IPS-18c (cell line): Measurements from ENCODE around the gene PLS3.
A peak's percentile ranks its signal among the peaks of the same experiment; 100 is the strongest.
"Not testable (repeated sequence)": the region's sequence is repeated elsewhere in the genome, so short reads cannot be mapped to it uniquely, and the experiment has no call there.

Experiments
- H3K4me3 ChIP-seq: 2 replicates; pipeline ENCODE4 v1.7.0; 2013; ENCODE audit warnings: low read depth, mild to moderate bottlenecking, low read length, moderate library complexity; ENCODE audit not compliant: insufficient read depth
- H3K9me3 ChIP-seq: one replicate; pipeline ENCODE4 v1.6.1; 2013; ENCODE audit warnings: mild to moderate bottlenecking, low read length, moderate library complexity; ENCODE audit not compliant: control insufficient read depth, insufficient read depth

PLS3 gene

DNA sequence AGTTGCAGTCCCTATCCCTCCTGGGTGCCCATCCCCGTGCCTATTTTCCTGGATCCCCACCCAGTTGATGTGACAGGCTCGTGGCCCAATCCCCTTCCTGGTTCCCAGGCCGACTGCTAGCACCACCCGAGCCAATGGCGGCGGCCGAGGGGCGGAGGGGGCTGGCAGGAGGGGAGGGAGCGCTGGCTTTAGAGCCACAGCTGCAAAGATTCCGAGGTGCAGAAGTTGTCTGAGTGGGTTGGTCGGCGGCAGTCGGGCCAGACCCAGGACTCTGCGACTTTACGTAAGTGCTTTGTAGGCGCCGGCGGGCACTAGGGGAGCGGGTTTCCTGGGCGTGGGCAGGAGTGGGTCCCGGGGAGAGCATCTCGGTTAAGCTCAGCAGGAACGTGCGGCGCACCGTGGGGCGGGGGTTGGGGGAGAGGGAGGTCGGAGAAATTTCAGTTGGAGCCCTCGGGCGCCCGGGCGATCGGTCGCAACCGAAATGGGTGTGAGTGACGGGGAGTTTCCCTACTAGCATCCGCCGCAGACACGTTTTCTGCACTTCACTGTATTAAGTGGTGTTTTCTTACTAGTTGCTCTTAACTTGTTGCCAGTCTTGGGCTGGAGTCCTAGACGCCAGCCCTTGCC is at the start of gene PLS3:
PLS3 (plus strand) TSS at position 197 of the 627 bp plus-strand sequence. CDS start 49,077 bp downstream, outside the sequence.
- Histone ChIP-seq H3K9me3 (no peaks in the 10 kb centered on the region), H3K4me3 (peak within 1 kb of the TSS; percentile 64)

DNA sequence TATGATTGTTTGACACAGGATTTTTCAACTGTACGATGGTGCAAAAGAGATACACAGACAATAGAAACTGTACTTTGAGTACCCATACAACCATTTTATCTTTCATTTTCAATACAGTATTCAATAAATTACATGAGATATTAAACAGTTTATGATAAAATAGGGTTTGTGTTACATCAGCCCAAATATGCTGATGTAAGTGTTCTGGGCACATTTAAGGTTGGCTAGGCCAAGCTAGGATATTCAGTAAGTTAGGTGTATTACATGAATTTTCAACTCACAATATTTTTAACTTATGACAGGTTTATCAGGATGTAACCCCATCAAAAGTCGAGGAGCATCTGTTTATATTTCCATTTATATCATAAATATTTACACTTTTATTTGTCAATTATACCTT is 42.9 kb upstream of the PLS3 start:
- H3K9me3 ChIP-seq = no peaks in the 10 kb centered on the region
- H3K4me3 ChIP-seq = no peak overlapping the region

DNA sequence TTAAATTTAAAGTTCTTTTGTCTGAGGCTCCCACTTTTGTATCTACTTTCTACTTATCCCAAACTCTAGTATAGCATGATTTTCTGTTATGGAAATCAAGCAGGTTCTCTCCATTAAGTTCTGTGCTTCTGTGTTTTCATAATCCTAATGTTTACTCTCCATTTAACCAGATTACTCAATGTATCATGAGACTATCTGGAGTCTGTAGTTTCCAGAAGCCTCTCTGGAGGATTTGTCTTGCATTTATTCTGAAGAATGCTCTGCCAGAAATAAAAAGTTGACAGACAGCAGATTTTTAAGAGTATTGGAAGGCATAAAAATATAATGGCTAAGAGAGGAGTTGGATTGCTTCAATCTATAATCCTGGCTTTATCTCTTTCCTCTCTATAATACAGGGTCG is 39.2 kb upstream of the PLS3 start:
- no peaks in the 10 kb centered on the region for H3K9me3 ChIP-seq
- no peak overlapping the region for H3K4me3 ChIP-seq

GRCh38 chrX:115522952-115523351 is 38.0 kb upstream of the PLS3 start:
- Histone ChIP-seq H3K9me3 (no peaks in the 10 kb centered on the region), H3K4me3 (no peak overlapping the region)

DNA sequence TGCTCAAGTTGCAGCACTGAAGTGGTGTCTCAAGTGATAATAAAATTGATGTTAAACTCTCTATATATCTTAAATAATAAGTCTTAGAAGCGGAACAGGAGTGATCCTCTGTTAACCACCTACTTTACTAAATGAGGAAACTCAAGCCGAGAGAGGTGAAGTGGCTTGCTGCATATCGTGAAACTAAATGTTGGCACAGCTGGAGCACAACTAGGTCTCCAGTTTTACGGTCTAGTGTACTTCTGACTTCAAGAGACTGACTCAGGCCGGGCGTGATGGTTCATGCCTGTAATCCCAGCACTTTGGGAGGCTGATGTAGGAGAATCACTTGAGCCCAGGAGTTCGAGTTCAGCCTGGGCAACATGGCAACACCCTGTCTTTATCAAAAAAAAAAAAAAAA is 35.5 kb upstream of the PLS3 start:
- Histone ChIP-seq H3K4me3 (no peak overlapping the region), H3K9me3 (no peaks in the 10 kb centered on the region)

GRCh38 chrX:115531818-115532403 is 29.1 kb upstream of the PLS3 start:
- Histone ChIP-seq H3K4me3 (no peak overlapping the region), H3K9me3 (no peaks in the 10 kb centered on the region)

DNA sequence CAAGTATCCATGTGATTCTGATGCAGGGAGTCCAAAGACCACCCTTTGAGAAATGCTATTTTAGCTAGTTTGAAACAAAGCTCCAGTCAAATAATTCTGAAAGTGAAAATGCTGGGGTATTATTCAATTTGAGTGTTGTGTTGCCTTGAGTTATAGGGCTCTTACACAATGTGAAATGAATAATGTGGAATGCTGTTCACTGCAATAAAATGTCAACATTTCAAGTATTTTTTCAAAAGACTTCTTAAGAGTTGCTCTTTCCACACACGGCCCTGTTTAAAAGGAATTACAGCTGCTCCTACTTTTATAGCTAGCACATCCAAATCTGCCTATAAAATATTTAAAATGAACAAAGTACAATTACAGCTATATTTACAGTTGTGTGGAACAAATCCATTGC is 27.5 kb upstream of the PLS3 start:
- Histone ChIP-seq H3K9me3 (no peaks in the 10 kb centered on the region), H3K4me3 (no peak overlapping the region)

DNA sequence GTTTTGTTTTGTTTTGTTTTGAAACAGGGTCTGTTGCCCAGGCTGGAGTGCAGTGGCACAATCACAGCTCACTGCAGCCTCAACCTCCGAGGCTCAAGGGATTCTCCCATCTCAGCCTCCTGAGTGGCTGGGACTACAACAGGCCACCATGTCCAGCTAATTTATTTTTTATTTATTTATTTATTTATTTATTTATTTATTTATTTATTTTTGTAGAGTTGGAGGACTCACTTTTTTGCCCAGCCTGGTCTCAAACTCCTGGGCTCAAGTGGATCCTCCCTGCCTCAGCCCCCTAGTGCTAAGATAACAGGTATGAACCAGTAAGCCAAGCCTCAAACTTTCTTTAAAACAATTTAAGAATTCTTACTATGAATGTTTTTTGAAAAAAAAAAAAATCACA is 26.6 kb upstream of the PLS3 start:
- Histone ChIP-seq H3K9me3 (no peaks in the 10 kb centered on the region), H3K4me3 (no peak overlapping the region)

DNA sequence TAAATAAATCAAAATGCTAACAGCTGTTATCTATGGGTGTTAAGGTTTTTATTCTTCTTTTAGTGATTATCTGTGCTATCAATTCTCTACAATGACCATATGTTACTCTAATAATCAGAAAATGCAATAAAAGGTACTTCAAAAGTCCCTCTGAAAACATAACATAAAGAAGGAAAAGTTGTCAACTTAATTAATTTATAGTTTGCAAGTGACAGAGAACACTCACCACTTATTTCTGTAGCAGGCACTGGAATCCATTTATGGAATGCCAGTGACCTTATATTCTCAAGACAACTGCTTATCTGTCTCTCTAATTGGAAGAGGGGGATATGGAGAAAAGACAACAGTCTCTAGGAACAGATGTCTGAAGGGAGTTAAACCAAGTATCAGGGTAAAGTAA is 25.6 kb upstream of the PLS3 start:
- H3K4me3 ChIP-seq = no peak overlapping the region
- H3K9me3 ChIP-seq = no peaks in the 10 kb centered on the region

- Histone ChIP-seq H3K4me3 (no peak overlapping the region), H3K9me3 (no peaks in the 10 kb centered on the region)
Observed at GRCh38 chrX:115535844-115536243, 25.1 kb upstream of the PLS3 start.

GRCh38 chrX:115539841-115540240 is 21.1 kb upstream of the PLS3 start:
- Histone ChIP-seq H3K4me3 (no peak overlapping the region), H3K9me3 (no peaks in the 10 kb centered on the region)

DNA sequence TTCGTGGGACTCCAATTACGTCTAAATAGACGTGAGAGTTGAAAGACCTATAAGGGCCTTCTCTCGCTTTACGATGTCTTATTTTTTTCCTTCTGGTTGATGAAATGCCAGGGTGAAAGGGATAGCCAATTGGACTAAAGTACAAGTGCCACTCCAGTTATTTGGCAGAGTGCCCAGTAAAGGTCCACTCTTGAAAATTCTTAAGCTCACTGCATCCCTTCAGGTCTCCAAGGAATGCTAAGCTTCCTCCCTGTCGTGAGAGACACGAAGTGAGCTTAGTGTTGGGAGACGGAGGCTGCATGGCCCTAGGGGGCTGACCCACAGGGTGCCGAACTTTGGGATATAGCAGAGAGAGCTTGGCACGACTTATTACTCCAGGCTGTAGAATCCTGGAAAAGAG is 19.9 kb upstream of the PLS3 start:
- not testable (repeated sequence) for H3K4me3 ChIP-seq, H3K9me3 ChIP-seq

- no peak overlapping the region for H3K4me3 ChIP-seq
- no peaks in the 10 kb centered on the region for H3K9me3 ChIP-seq
Observed at GRCh38 chrX:115547448-115547847, 13.5 kb upstream of the PLS3 start.

GRCh38 chrX:115549008-115549407 is 12.0 kb upstream of the PLS3 start:
- Histone ChIP-seq H3K4me3 (no peak overlapping the region), H3K9me3 (no peaks in the 10 kb centered on the region)

DNA sequence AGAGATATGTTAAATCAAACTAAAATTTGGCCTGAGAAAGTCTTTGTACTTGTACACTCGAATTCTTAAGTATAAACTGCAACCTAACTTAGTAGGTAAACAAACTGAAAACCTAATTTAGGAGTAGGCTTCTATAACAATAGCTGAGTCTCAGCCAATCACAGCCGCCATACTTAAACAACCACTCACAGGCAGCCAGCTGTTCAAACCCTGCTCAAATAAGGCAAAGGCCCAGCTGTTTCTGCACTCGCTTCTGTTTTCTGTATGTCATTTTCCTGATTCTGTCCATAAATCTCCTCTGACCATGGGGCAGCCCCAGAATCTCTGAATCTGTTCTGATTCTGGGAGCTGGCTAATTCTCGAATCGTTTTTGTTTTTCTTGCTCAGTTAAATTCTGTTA is 7.8 kb upstream of the PLS3 start:
- no peak overlapping the region for H3K4me3 ChIP-seq

GRCh38 chrX:115559672-115560071 is 1.3 kb upstream of the PLS3 start:
- no peak overlapping the region for H3K4me3 ChIP-seq

More for the DNA sequence above, 7.8 kb upstream of the PLS3 start:
- no peaks in the 10 kb centered on the region for H3K9me3 ChIP-seq

GRCh38 chrX:115560211-115560977 is 580 bp upstream of the PLS3 start:
- peak overlapping the region; percentile 64; the same call in 1 of the 2 replicates for H3K4me3 ChIP-seq
- H3K9me3 ChIP-seq = no peaks in the 10 kb centered on the region

More at GRCh38 chrX:115559672-115560071, 1.3 kb upstream of the PLS3 start:
- H3K9me3 ChIP-seq = no peaks in the 10 kb centered on the region
